B cell (primary cell): ENCODE data around the gene MIPEP. TPM values are rescaled to one million over a fixed set of nuclear protein-coding genes. Genes with fewer than 3 reads are reported as not detected.

Experiments
- ATAC-seq: fragments of 200-7000 bp; cut with Tn5 transposase; one replicate; pipeline ENCODE4 v1.10.0; 2021; ENCODE audit warnings: low read depth, mild to moderate bottlenecking, moderate number of reproducible peaks, moderate library complexity
- CTCF ChIA-PET: fragments of 350-600 bp; sonication (Branson Sonifier 250); formaldehyde crosslinking; loops from one replicate; lab custom pipeline; 2021; ENCODE audit warnings: antibody characterized with exemption, inconsistent platforms; lab: Charles Lee
- POLR2A ChIA-PET: fragments of 350-600 bp; sonication (Branson Sonifier 250); formaldehyde crosslinking; loops from one replicate; lab custom pipeline; 2021; ENCODE audit warnings: antibody characterized with exemption; lab: Charles Lee
- DNase-seq: peaks from one replicate; pipeline ENCODE4 v3.0.0; 2013
- H2AFZ ChIP-seq: 2 replicates; pipeline ENCODE4 v1.6.1; 2012; ENCODE audit warnings: mild to moderate bottlenecking, low read depth, low read length; ENCODE audit not compliant: insufficient read depth, poor library complexity, severe bottlenecking
- H3K27ac ChIP-seq, 2 donors: 1 replicate in 1 of 2; 2 replicates in 1 of 2; pipeline ENCODE4 v1.5.1; 2012 to 2013; ENCODE audit warnings: low read length in 2 of 2, mild to moderate bottlenecking in 2 of 2, moderate library complexity in 1 of 2
- H3K27me3 ChIP-seq, 4 experiments: fragments of 200-600 bp in 1 of 4; sonication (generic) in 1 of 4; replicated peaks in 1 of 4; 1 replicate in 2 of 4; 2 replicates in 2 of 4; pipeline versions ENCODE4 v1.6.1 to v1.7.0; 2013 to 2016; ENCODE audit warnings: low read length in 3 of 4, mild to moderate bottlenecking in 2 of 4, mixed read lengths in 1 of 4, moderate library complexity in 1 of 4; ENCODE audit not compliant: insufficient read depth in 4 of 4, control insufficient read depth in 3 of 4; ENCODE audit errors: control extremely low read depth in 1 of 4
- H3K36me3 ChIP-seq, 2 experiments: replicated peaks in 1 of 2; 1 replicate in 1 of 2; 2 replicates in 1 of 2; pipeline versions ENCODE4 v1.6.1 to v1.7.1; 2013; ENCODE audit warnings: low read length in 1 of 2; ENCODE audit not compliant: insufficient read depth in 2 of 2, control insufficient read depth in 1 of 2; ENCODE audit errors: control extremely low read depth in 1 of 2, extremely low read depth in 1 of 2
- H3K4me1 ChIP-seq, 2 donors: fragments of 200-600 bp in 1 of 2; sonication (generic) in 1 of 2; 1 replicate in 1 of 2; 2 replicates in 1 of 2; pipeline versions ENCODE4 v1.5.1 to v1.6.1; 2013 to 2017; ENCODE audit warnings: low read length in 2 of 2; ENCODE audit not compliant: control insufficient read depth in 2 of 2, insufficient read depth in 2 of 2
- H3K4me2 ChIP-seq: replicated peaks from 2 replicates; pipeline ENCODE3; 2012; ENCODE audit warnings: mild to moderate bottlenecking, low read depth, low read length; ENCODE audit not compliant: poor library complexity, severe bottlenecking
- H3K4me3 ChIP-seq, 5 experiments: fragments of 200-600 bp in 1 of 5; sonication (generic) in 1 of 5; 1 replicate in 3 of 5; 2 replicates in 2 of 5; pipeline versions ENCODE4 v1.5.1 to v1.7.0; 2011 to 2016; ENCODE audit warnings: low read length in 4 of 5, mild to moderate bottlenecking in 4 of 5, low read depth in 2 of 5, control low read depth in 1 of 5, moderate library complexity in 1 of 5; ENCODE audit not compliant: insufficient read depth in 1 of 5; ENCODE audit errors: control extremely low read depth in 1 of 5, extremely low read depth in 1 of 5
- H3K79me2 ChIP-seq: fragments of 200-600 bp; sonication (generic); one replicate; pipeline ENCODE4 v1.6.0; 2016; ENCODE audit warnings: low read length; ENCODE audit not compliant: control insufficient read depth, insufficient read depth
- H3K9ac ChIP-seq: fragments of 200-600 bp; sonication (generic); 2 replicates; pipeline ENCODE4 v1.6.1; 2017; ENCODE audit warnings: mild to moderate bottlenecking, low read length, moderate library complexity
- H3K9me3 ChIP-seq, 3 donors: one replicate each; pipeline versions ENCODE4 v1.6.1 to v1.7.1; 2013; ENCODE audit warnings: low read length in 2 of 3; ENCODE audit not compliant: control insufficient read depth in 2 of 3, insufficient read depth in 1 of 3; ENCODE audit errors: control extremely low read depth in 1 of 3
- H4K20me1 ChIP-seq: 2 replicates; pipeline ENCODE4 v1.6.0; 2012; ENCODE audit warnings: mild to moderate bottlenecking, low read length; ENCODE audit not compliant: insufficient read depth, control insufficient read depth, poor library complexity, severe bottlenecking
- H3K27ac Mint-ChIP-seq: one replicate; pipeline ENCODE4 v1.8.0; 2021; ENCODE audit warnings: mixed read lengths
- H3K27me3 Mint-ChIP-seq: one replicate; pipeline ENCODE4 v1.8.0; 2021; ENCODE audit warnings: mixed read lengths
- H3K4me1 Mint-ChIP-seq: one replicate; pipeline ENCODE4 v1.8.0; 2021; ENCODE audit warnings: mixed read lengths
- H3K4me3 Mint-ChIP-seq: one replicate; pipeline ENCODE4 v1.8.0; 2021; ENCODE audit warnings: mixed read lengths
- H3K9me3 Mint-ChIP-seq: one replicate; pipeline ENCODE4 v1.8.0; 2022; ENCODE audit warnings: mixed read lengths; ENCODE audit not compliant: insufficient read depth
- EZH2 ChIP-seq: IDR thresholded peaks from 2 replicates; pipeline ENCODE4 v1.6.1; 2012; ENCODE audit warnings: borderline replicate concordance, low read depth, mild to moderate bottlenecking, moderate library complexity, low read length; ENCODE audit not compliant: insufficient read depth, poor library complexity, severe bottlenecking
- WGBS: methylation state at CpG from one replicate; pipeline ENCODE4 v1.1.5; 2013; ENCODE audit warnings: missing lambda C conversion rate; ENCODE audit not compliant: insufficient coverage; 5-methylcytosine and 5-hydroxymethylcytosine counted together
- intact Hi-C: fragments of 100-400 bp; cut with micrococcal nuclease; formaldehyde crosslinking; loops from one replicate; pipeline ENCODE4 v1.10.0; 2022
- polyA plus RNA-seq: library from polyadenylated mRNA; depleted of rRNA; stranded (reverse); fragments of >200 nt; gene quantifications from 2 replicates; pipeline ENCODE4 v1.2.3, GENCODE V29; 2012
- total RNA-seq, 2 donors: library from RNA; stranded (reverse); fragments of 120-200 nt in 1 of 2; gene quantifications; 1 replicate in 1 of 2; 2 replicates in 1 of 2; pipeline versions ENCODE4 v1.2.3 to v1.2.4, GENCODE V29; 2013 to 2022
- TF ChIP-seq, protein P1 (sequence below): fragments of 200-600 bp; IDR thresholded peaks from one replicate; pipeline ENCODE4 v1.8.0; 2022; ENCODE audit warnings: antibody characterized with exemption, mild to moderate bottlenecking

MIPEP gene
- total and polyA plus RNA-seq, 2 donors (not counting 1 experiment from before 2014, with no cell fraction given), result 6.2 to 16.9 TPM

- ATAC-seq, result no peak
- H4K20me1 ChIP-seq, result no peaks in the 10 kb centered on the region
- H3K4me1 Mint-ChIP-seq, result no peaks in the 10 kb centered on the region
- peaks cover 0 to 5% of the 10 kb centered on the region in 2 experiments for H3K36me3 ChIP-seq
- POLR2A ChIA-PET, result no interaction called here
- H3K79me2 ChIP-seq, result no peaks in the 10 kb centered on the region
- no peak overlapping the region for H3K27ac ChIP-seq
- intact Hi-C loops, result no loop called here
- H3K4me2 ChIP-seq, result no peak overlapping the region
- H3K9me3 Mint-ChIP-seq, result no peaks in the 10 kb centered on the region
- H3K27me3 ChIP-seq, result peaks cover 0 to 2% (median 0%) of the 10 kb centered on the region in 4 experiments
- CTCF ChIA-PET, result no interaction called here
- H2AFZ ChIP-seq, result no peak overlapping the region
- no peak overlapping the region for H3K4me3 Mint-ChIP-seq
- peaks cover 4 to 6% (median 6%) of the 10 kb centered on the region in 3 donors for H3K9me3 ChIP-seq
- 100% methylated on average over 1 of the region's 4 CpGs for WGBS
- H3K4me1 ChIP-seq, result no peaks in the 10 kb centered on the region
- no peak overlapping the region for H3K27ac Mint-ChIP-seq
- TF ChIP-seq, protein P1, sequence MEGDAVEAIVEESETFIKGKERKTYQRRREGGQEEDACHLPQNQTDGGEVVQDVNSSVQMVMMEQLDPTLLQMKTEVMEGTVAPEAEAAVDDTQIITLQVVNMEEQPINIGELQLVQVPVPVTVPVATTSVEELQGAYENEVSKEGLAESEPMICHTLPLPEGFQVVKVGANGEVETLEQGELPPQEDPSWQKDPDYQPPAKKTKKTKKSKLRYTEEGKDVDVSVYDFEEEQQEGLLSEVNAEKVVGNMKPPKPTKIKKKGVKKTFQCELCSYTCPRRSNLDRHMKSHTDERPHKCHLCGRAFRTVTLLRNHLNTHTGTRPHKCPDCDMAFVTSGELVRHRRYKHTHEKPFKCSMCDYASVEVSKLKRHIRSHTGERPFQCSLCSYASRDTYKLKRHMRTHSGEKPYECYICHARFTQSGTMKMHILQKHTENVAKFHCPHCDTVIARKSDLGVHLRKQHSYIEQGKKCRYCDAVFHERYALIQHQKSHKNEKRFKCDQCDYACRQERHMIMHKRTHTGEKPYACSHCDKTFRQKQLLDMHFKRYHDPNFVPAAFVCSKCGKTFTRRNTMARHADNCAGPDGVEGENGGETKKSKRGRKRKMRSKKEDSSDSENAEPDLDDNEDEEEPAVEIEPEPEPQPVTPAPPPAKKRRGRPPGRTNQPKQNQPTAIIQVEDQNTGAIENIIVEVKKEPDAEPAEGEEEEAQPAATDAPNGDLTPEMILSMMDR, result no peak
- no peak for TF ChIP-seq EZH2
- no peaks in the 10 kb centered on the region for H3K27me3 Mint-ChIP-seq
- DNase-seq, result no peak
- H3K9ac ChIP-seq, result no peak overlapping the region
- no peak overlapping the region for H3K4me3 ChIP-seq
These were observed 60.3 kb downstream of the MIPEP start for GRCh38 chr13:23828866-23829265.

- no peak overlapping the region for H3K27ac ChIP-seq
- H3K4me3 ChIP-seq, result no peak overlapping the region
- Mint-ChIP-seq H3K4me3 (no peak overlapping the region), H3K9me3 (no peaks in the 10 kb centered on the region), H3K4me1 (no peaks in the 10 kb centered on the region), H3K27ac (no peak overlapping the region), H3K27me3 (no peaks in the 10 kb centered on the region)
- no peaks in the 10 kb centered on the region for H3K4me1 ChIP-seq
- ChIA-PET CTCF (interaction anchor here (1.2 kb wide), 1 partner anchor 21 kb away, joined by 3 read pairs; no protein-coding TSS in a partner anchor), POLR2A (no interaction called here)
- DNase-seq (no peak), ATAC-seq (no peak)
- intact Hi-C loops, result no loop called here
- TF ChIP-seq, protein P1, result no peak
- TF ChIP-seq EZH2, result no peak
- no peak overlapping the region for H2AFZ ChIP-seq
- H3K4me2 ChIP-seq, result no peak overlapping the region
- no peaks in the 10 kb centered on the region for H4K20me1 ChIP-seq
- no peaks in the 10 kb centered on the region for H3K79me2 ChIP-seq
- peaks cover 5 to 6% of the 10 kb centered on the region in 2 experiments for H3K36me3 ChIP-seq
- no peak overlapping the region for H3K9ac ChIP-seq
- peaks cover 0 to 2% (median 0%) of the 10 kb centered on the region in 4 experiments for H3K27me3 ChIP-seq
- no CpG with 5 or more reads among the region's 4 CpGs for WGBS
- H3K9me3 ChIP-seq, result peaks cover 4 to 12% (median 8%) of the 10 kb centered on the region in 3 donors
These were observed 61.1 kb downstream of the MIPEP start for GRCh38 chr13:23828086-23828485.
